ENCODE results near the gene TCF25. TPM values are rescaled to one million over a fixed set of nuclear protein-coding genes. Genes with fewer than 3 reads are reported as not detected.

Gene TCF25
- total RNA-seq, 1 experiment from 2014 or later = 298 TPM

- intact Hi-C loops (cut with micrococcal nuclease; ENCODE audit: unreplicated experiment) = no loop called here
- DNase-seq = no peak
- TF ChIP-seq EZH2 (IDR thresholded peaks at IDR 0.05; ENCODE audit: low read depth) = no peak
- TF ChIP-seq, protein P1, sequence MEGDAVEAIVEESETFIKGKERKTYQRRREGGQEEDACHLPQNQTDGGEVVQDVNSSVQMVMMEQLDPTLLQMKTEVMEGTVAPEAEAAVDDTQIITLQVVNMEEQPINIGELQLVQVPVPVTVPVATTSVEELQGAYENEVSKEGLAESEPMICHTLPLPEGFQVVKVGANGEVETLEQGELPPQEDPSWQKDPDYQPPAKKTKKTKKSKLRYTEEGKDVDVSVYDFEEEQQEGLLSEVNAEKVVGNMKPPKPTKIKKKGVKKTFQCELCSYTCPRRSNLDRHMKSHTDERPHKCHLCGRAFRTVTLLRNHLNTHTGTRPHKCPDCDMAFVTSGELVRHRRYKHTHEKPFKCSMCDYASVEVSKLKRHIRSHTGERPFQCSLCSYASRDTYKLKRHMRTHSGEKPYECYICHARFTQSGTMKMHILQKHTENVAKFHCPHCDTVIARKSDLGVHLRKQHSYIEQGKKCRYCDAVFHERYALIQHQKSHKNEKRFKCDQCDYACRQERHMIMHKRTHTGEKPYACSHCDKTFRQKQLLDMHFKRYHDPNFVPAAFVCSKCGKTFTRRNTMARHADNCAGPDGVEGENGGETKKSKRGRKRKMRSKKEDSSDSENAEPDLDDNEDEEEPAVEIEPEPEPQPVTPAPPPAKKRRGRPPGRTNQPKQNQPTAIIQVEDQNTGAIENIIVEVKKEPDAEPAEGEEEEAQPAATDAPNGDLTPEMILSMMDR (conservative IDR thresholded peaks at IDR 0.05) = no peak
- Histone ChIP-seq H3K9me2 (ENCODE audit: insufficient read depth) (no peaks in the 10 kb centered on the region), H3K36me3 (ENCODE audit: low read depth) (peaks cover 46% of the 10 kb centered on the region), H3K4me3 (no peak overlapping the region), H4K20me1 (ENCODE audit: insufficient read depth) (peaks cover 69% of the 10 kb centered on the region), H3K9me3 (ENCODE audit: insufficient read depth, low read depth) (no peaks in the 10 kb centered on the region), H2AFZ (no peak overlapping the region), H3K79me2 (ENCODE audit: low read depth) (peaks cover 68% of the 10 kb centered on the region), H3K27me3 (ENCODE audit: insufficient read depth, low read depth) (no peaks in the 10 kb centered on the region), H3K4me1 (replicated peaks; ENCODE audit: insufficient read depth) (no peaks in the 10 kb centered on the region), H3F3A (ENCODE audit: insufficient read depth, low read depth) (peaks cover 9% of the 10 kb centered on the region; the same call in 1 of the 2 replicates), H3K27ac (no peak overlapping the region), H3K4me2 (no peak overlapping the region)
- ChIA-PET POLR2A (ENCODE audit: unreplicated experiment) (no interaction called here), CTCF (interaction anchor here (0.8 kb wide), 1 partner anchor 30 kb away, joined by 3 read pairs; no protein-coding TSS in a partner anchor)
- BruUV-seq (replicated peaks) = no TSS peak
These were observed 7.3 kb downstream of the TCF25 start for GRCh38 chr16:89880477-89881367.

- H3K4me3 ChIP-seq = no peak overlapping the region
- H3K79me2 ChIP-seq (ENCODE audit: low read depth) = peaks cover 62% of the 10 kb centered on the region
- DNase-seq = no peak
- ChIA-PET CTCF (interaction anchor here (0.8 kb wide), 1 partner anchor 29 kb away, joined by 3 read pairs; no protein-coding TSS in a partner anchor), POLR2A (ENCODE audit: unreplicated experiment) (interaction anchor here (0.7 kb wide), 1 partner anchor 211 kb away, joined by 9 read pairs; no protein-coding TSS in a partner anchor)
- H3K27ac ChIP-seq = no peak overlapping the region
- H3K4me2 ChIP-seq = no peak overlapping the region
- no peaks in the 10 kb centered on the region for H3K27me3 ChIP-seq (ENCODE audit: insufficient read depth, low read depth)
- no peaks in the 10 kb centered on the region for H3K9me3 ChIP-seq (ENCODE audit: insufficient read depth, low read depth)
- H3K36me3 ChIP-seq (ENCODE audit: low read depth) = peaks cover 39% of the 10 kb centered on the region
- no peak overlapping the region for H2AFZ ChIP-seq
- BruUV-seq (replicated peaks) = no TSS peak
- H3F3A ChIP-seq (ENCODE audit: insufficient read depth, low read depth) = peaks cover 9% of the 10 kb centered on the region; the same call in 1 of the 2 replicates
- TF ChIP-seq, protein P1 (conservative IDR thresholded peaks at IDR 0.05) = no peak
- no peak for TF ChIP-seq EZH2 (IDR thresholded peaks at IDR 0.05; ENCODE audit: low read depth)
- intact Hi-C loops (cut with micrococcal nuclease; ENCODE audit: unreplicated experiment) = no loop called here
- H4K20me1 ChIP-seq (ENCODE audit: insufficient read depth) = peaks cover 62% of the 10 kb centered on the region
- H3K9me2 ChIP-seq (ENCODE audit: insufficient read depth) = no peaks in the 10 kb centered on the region
- H3K4me1 ChIP-seq (replicated peaks; ENCODE audit: insufficient read depth) = no peaks in the 10 kb centered on the region
These were observed 8.0 kb downstream of the TCF25 start for GRCh38 chr16:89881368-89881730.

DNA sequence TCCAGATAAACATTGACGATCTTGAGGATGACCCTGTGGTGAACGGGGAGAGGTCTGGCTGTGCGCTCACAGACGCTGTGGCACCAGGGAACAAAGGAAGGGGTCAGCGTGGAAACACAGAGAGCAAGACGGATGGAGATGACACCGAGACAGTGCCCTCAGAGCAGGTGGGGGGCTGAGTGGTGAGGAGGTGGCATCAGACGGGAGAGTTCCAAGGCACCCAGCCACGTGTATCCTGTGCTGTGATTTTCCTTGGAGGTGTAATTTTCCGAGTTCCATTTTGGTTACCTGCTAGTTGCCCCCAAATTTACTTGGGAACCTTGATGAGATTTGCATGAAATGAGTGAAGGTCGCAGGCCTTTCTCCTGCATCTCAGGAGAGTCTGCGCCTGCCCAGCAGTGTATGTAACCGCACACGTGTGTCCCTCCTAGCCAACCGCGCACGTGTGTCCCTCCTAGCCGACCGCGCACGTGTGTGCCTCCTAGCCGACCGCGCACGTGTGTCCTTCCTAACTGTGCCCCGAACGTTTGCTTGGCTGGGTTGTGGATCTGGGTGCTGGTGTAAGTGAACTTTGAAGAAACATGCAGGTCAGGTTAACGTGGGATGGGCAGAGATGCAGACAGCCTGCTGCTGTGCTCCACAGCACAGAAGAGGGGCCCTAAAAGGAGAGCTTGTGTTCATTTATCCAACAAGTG lies 10.1 kb downstream of the TCF25 start:
- no peak overlapping the region for H3K27ac ChIP-seq
- H3K4me3 ChIP-seq = no peak overlapping the region
- peaks cover 40% of the 10 kb centered on the region for H3K79me2 ChIP-seq (ENCODE audit: low read depth)
- no peak for DNase-seq
- TF ChIP-seq, protein P1 (conservative IDR thresholded peaks at IDR 0.05) = no peak
- no peak for TF ChIP-seq EZH2 (IDR thresholded peaks at IDR 0.05; ENCODE audit: low read depth)
- no peaks in the 10 kb centered on the region for H3K4me1 ChIP-seq (replicated peaks; ENCODE audit: insufficient read depth)
- H3K4me2 ChIP-seq = no peak overlapping the region
- POLR2A ChIA-PET (ENCODE audit: unreplicated experiment) = no interaction called here
- CTCF ChIA-PET = interaction anchor here (0.6 kb wide), 1 partner anchor 10 kb away, joined by 6 read pairs; the partner anchor contains the start of gene TCF25
- H3K9me3 ChIP-seq (ENCODE audit: insufficient read depth, low read depth) = no peaks in the 10 kb centered on the region
- H3K9me2 ChIP-seq (ENCODE audit: insufficient read depth) = no peaks in the 10 kb centered on the region
- H2AFZ ChIP-seq = no peak overlapping the region
- H3K36me3 ChIP-seq (ENCODE audit: low read depth) = peaks cover 27% of the 10 kb centered on the region
- H4K20me1 ChIP-seq (ENCODE audit: insufficient read depth) = peaks cover 47% of the 10 kb centered on the region
- H3F3A ChIP-seq (ENCODE audit: insufficient read depth, low read depth) = no peaks in the 10 kb centered on the region
- BruUV-seq (replicated peaks) = no TSS peak
- H3K27me3 ChIP-seq (ENCODE audit: insufficient read depth, low read depth) = no peaks in the 10 kb centered on the region
- intact Hi-C loops (cut with micrococcal nuclease; ENCODE audit: unreplicated experiment) = no loop called here

Measured in PC-9 (cell line).